MCF 10A (cell line): ENCODE data around the gene ARHGEF17. TPM values are rescaled to one million over a fixed set of nuclear protein-coding genes. Genes with fewer than 3 reads are reported as not detected.
A peak's percentile ranks its signal among the peaks of the same experiment; 100 is the strongest.

ENCODE experiments used
- BruUV-seq: library from RNA; stranded (reverse); fragments of 400-500 nt; replicated peaks from 2 replicates; lab custom pipeline; 2021; lab: Mats Ljungman, UMichigan
- CTCF ChIA-PET: fragments of 300-600 bp; sonication (Branson Sonifier 250); formaldehyde crosslinking; extraction: SDS; loops from one replicate; lab custom pipeline; 2021; ENCODE audit warnings: antibody characterized with exemption, inconsistent platforms; lab: Yijun Ruan, JAX
- POLR2A ChIA-PET: fragments of 300-600, 350-650 bp; sonication (Branson Sonifier 250); formaldehyde crosslinking; extraction: SDS; loops from one replicate; lab custom pipeline; 2020; ENCODE audit warnings: antibody characterized with exemption, inconsistent platforms; lab: Yijun Ruan, JAX
- DNase-seq: peaks from one replicate; pipeline ENCODE4 v3.0.0-alpha.2; 2018; ENCODE audit not compliant: unreplicated experiment
- H3K27ac Mint-ChIP-seq: one replicate; pipeline ENCODE4 v1.8.0; 2022; ENCODE audit warnings: mild to moderate bottlenecking, low read depth, mixed read lengths; ENCODE audit not compliant: unreplicated experiment
- H3K27me3 Mint-ChIP-seq: one replicate; pipeline ENCODE4 v1.8.0; 2022; ENCODE audit warnings: mixed read lengths; ENCODE audit not compliant: insufficient read depth, unreplicated experiment
- H3K36me3 Mint-ChIP-seq: one replicate; pipeline ENCODE4 v1.8.0; 2022; ENCODE audit warnings: mild to moderate bottlenecking, moderate library complexity, mixed read lengths; ENCODE audit not compliant: insufficient read depth, unreplicated experiment
- H3K4me1 Mint-ChIP-seq: one replicate; pipeline ENCODE4 v1.8.0; 2022; ENCODE audit warnings: mixed read lengths; ENCODE audit not compliant: insufficient read depth, unreplicated experiment
- H3K4me3 Mint-ChIP-seq: one replicate; pipeline ENCODE4 v1.8.0; 2022; ENCODE audit warnings: mild to moderate bottlenecking, moderate library complexity, mixed read lengths; ENCODE audit not compliant: unreplicated experiment
- H3K9me3 Mint-ChIP-seq: one replicate; pipeline ENCODE4 v1.8.0; 2022; ENCODE audit warnings: mixed read lengths; ENCODE audit not compliant: unreplicated experiment
- intact Hi-C: fragments of 100-400 bp; cut with micrococcal nuclease; formaldehyde crosslinking; loops from 2 replicates; pipeline ENCODE4 v1.14.1; 2022
- total RNA-seq: library from RNA; stranded (reverse); gene quantifications from 2 replicates; pipeline ENCODE4 v1.2.3, GENCODE V29; 2022
- TF ChIP-seq, protein P1 (sequence below): fragments of 200-600 bp; IDR thresholded peaks from one replicate; pipeline ENCODE4 v1.8.0; 2022; ENCODE audit warnings: antibody characterized with exemption, mild to moderate bottlenecking; ENCODE audit not compliant: unreplicated experiment

The ARHGEF17 gene
- total RNA-seq, 1 experiment from 2014 or later, result 27.6 TPM

DNA sequence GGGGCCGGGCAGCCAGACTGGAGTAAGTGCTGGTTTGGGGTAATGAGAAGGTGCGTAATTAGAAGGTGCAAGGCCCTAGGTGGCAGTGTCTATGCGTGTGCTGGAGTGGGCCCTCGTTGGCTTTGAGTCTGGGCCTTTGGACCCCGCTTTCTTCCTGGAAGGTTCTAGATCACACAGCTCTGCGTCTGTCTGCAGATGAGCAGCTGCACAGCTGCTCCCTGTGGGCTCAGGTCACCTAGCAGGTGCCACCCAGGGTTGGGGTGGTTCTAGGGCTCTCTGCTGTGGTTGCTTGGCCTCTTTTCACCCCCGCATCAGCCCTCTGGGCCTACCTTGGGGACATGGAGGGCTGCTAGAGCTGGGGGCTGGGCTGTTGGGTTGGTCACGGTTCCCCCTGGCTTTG, 78.5 kb downstream of the ARHGEF17 start:
- Mint-ChIP-seq H3K9me3 (no peaks in the 10 kb centered on the region), H3K27ac (peak overlapping the region; percentile 54), H3K36me3 (no peaks in the 10 kb centered on the region), H3K4me1 (peaks cover 38% of the 10 kb centered on the region), H3K27me3 (no peaks in the 10 kb centered on the region), H3K4me3 (no peak overlapping the region)
- CTCF ChIA-PET, result interaction anchor here (0.9 to 2.3 kb wide), 3 partner anchors 36 to 274 kb away, joined by 3 to 7 read pairs (median 4); no protein-coding TSS in a partner anchor
- no peak for DNase-seq
- intact Hi-C loops, result no loop called here
- POLR2A ChIA-PET, result no interaction called here
- TF ChIP-seq, protein P1, sequence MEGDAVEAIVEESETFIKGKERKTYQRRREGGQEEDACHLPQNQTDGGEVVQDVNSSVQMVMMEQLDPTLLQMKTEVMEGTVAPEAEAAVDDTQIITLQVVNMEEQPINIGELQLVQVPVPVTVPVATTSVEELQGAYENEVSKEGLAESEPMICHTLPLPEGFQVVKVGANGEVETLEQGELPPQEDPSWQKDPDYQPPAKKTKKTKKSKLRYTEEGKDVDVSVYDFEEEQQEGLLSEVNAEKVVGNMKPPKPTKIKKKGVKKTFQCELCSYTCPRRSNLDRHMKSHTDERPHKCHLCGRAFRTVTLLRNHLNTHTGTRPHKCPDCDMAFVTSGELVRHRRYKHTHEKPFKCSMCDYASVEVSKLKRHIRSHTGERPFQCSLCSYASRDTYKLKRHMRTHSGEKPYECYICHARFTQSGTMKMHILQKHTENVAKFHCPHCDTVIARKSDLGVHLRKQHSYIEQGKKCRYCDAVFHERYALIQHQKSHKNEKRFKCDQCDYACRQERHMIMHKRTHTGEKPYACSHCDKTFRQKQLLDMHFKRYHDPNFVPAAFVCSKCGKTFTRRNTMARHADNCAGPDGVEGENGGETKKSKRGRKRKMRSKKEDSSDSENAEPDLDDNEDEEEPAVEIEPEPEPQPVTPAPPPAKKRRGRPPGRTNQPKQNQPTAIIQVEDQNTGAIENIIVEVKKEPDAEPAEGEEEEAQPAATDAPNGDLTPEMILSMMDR, result no peak
- BruUV-seq, result no TSS peak

DNA sequence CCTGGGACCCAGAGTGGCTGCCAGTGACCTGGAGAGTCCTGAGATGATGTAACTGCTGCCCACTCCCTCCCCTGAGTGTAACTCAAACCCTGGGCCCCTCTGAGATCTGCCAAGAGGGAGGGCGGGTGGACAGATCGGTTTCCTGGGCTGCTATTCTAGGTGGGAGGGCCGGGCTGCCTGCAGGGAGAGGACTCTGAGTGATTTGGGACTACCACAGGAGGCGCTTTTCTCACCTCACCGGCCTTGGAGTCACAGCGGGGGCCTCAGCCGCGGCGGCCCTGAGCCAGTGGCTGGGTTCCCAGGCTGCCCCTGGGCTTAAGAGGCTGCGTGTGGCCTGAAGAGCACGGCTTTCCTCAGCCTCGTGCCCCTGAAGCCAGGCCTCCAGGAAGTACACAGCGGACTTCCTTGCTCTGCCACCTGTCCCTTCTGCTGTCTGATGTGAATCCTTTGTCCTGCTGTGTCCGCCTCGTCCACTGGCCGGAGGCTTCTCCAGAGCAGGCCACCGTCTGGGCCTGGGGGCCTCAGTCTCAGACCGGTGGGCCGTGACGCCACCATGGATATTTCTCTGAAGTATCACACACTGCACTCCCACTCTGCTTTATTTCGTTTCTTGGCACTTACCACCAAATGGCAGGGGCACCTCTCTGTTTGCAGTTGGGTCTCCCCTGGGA, 79.7 kb downstream of the ARHGEF17 start:
- ChIA-PET CTCF (interaction anchor here (0.6 to 2.4 kb wide), 5 partner anchors 13 to 555 kb away, joined by 3 to 10 read pairs (median 4); no protein-coding TSS in a partner anchor), POLR2A (no interaction called here)
- H3K4me3 Mint-ChIP-seq, result no peak overlapping the region
- TF ChIP-seq, protein P1, result no peak
- no peak for DNase-seq
- intact Hi-C loops, result no loop called here
- no peaks in the 10 kb centered on the region for H3K9me3 Mint-ChIP-seq
- H3K36me3 Mint-ChIP-seq, result no peaks in the 10 kb centered on the region
- peak overlapping the region; percentile 83 for H3K27ac Mint-ChIP-seq
- no peaks in the 10 kb centered on the region for H3K27me3 Mint-ChIP-seq
- peaks cover 38% of the 10 kb centered on the region for H3K4me1 Mint-ChIP-seq
- BruUV-seq, result no TSS peak

DNA sequence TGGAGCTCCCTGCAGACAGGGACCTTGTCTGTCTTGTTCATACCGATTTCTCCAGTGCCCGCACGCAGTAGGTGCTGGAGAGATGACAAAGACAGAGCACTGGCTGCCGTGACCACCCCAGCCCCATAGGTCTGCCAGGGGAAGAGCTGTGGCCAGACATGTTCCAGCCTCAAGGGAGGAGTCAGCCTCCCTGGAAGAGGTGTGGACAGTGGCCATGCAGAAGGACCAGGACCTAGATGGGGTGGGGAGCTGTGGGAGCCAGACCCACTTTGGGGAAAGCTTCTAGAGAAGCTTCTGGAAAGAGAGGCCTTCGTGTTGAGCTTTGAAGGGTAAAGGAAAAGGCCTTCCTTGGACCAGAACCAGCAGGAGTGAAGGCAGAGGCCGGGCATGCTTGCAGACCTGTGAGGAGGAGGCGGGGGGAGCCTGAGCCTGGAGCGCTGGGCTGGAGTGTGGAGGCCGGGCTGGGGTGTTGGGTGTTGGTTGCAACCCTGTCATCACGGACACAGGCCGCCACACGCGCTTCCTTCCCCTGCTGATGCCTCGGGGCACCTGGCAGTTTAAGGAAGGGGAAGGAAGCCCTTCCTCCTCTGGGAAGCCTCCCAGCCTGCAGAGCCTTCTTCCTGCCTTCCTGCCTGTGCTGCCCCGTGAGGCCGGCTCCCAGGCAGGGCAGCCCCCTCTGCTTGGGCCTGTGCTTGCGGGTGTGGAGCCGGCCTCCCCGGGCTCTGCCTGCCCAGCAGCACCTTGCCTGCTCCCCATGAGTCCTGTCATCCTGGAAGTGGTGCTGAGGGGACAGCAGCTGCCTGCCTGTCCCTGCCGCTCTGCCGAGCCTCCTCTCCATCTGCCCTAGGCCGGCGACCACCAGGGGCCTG, 80.4 kb downstream of the ARHGEF17 start:
- POLR2A ChIA-PET, result interaction anchor here (1.1 kb wide), 1 partner anchor 11 kb away, joined by 3 read pairs; no protein-coding TSS in a partner anchor
- peak overlapping the region; percentile 83 for H3K27ac Mint-ChIP-seq
- TF ChIP-seq, protein P1, result no peak
- peak overlapping the region; percentile 32 for H3K4me3 Mint-ChIP-seq
- no peaks in the 10 kb centered on the region for H3K9me3 Mint-ChIP-seq
- H3K27me3 Mint-ChIP-seq, result no peaks in the 10 kb centered on the region
- H3K4me1 Mint-ChIP-seq, result peaks cover 38% of the 10 kb centered on the region
- no peaks in the 10 kb centered on the region for H3K36me3 Mint-ChIP-seq
- CTCF ChIA-PET, result interaction anchor here (0.6 to 2.4 kb wide), 6 partner anchors 14 to 556 kb away, joined by 3 to 10 read pairs (median 5); no protein-coding TSS in a partner anchor
- BruUV-seq, result no TSS peak
- peak; percentile 54 for DNase-seq
- intact Hi-C loops, result no loop called here

DNA sequence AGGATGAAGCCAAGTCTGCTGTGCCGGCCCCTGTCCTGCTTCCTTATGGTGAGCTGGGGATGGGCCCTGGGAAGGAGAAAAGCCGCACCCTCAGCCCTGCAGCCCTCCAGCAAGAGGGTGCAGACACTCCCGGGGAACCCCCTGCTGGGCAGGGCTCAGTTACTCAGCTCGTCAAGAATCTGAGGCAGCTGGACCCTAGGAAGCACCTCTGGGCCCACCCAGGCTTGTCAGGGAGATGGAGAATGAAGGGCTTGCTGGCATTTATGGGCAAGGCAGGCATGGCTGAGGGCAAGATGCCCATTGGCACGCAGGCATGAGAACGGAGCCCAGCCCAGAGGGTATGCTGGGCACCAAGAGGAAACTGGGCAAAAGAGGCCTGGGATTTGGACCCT, 81.1 kb downstream of the ARHGEF17 start:
- BruUV-seq, result no TSS peak
- DNase-seq, result peak; percentile 9
- Mint-ChIP-seq H3K4me3 (no peak overlapping the region), H3K27ac (peak overlapping the region; percentile 73), H3K36me3 (no peaks in the 10 kb centered on the region), H3K4me1 (peaks cover 34% of the 10 kb centered on the region), H3K9me3 (no peaks in the 10 kb centered on the region), H3K27me3 (no peaks in the 10 kb centered on the region)
- ChIA-PET CTCF (interaction anchor here (0.7 to 2.4 kb wide), 3 partner anchors 14 to 82 kb away, joined by 3 to 10 read pairs (median 9); no protein-coding TSS in a partner anchor), POLR2A (interaction anchor here (1.1 kb wide), 1 partner anchor 12 kb away, joined by 3 read pairs; no protein-coding TSS in a partner anchor)
- TF ChIP-seq, protein P1, result no peak
- intact Hi-C loops, result no loop called here
